NCI-H2107 (cell line): ENCODE results near the gene CCDC9B.

Experiments
- DNase-seq: peaks from one replicate; lab custom pipeline; 2025; lab: John Stamatoyannopoulos, UW

The CCDC9B gene

DNA sequence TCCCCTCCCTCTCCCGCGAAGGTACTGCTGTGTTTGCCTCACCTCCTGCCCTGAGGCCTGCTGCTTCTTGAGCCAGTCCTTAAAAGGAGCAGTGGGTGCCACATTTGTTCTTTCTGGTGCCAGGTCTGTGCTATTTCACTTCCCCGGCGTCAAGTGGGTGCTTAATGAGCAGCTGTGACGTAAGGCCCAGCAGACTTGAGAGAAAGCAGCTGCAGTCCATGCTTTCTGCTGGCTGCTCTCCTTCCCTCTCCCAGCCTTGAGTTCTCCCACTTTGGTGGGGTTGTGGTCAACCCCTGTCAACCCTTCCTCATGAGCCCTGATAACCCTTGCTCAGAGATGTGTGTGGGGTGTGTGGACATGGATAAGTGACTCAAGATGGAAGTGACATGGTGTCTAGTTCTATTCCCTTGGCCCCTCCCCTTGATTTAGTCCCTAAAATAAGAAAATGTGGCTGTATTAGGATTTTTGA lies 10.3 kb downstream of the CCDC9B start:
- DNase-seq = no peak

DNA sequence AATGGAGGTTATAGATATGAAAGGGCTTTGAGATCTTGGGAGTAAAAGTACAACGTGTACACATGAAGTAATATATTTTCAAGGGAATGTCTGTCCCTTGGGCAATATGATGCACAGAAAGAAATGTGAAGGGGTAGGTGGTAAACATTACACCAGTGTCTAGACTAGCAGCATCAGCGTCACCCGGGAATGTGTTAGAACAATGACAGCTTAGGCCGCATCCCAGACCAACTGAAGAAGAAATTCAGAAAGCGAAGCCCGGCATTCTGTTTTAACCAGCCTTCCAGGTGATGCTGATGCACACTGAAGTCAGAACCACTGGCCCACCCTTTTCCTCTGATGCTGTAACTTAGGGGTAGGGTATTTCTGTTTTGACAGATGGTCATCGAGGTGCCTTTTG lies 10.9 kb downstream of the CCDC9B start:
- no peak for DNase-seq

DNA sequence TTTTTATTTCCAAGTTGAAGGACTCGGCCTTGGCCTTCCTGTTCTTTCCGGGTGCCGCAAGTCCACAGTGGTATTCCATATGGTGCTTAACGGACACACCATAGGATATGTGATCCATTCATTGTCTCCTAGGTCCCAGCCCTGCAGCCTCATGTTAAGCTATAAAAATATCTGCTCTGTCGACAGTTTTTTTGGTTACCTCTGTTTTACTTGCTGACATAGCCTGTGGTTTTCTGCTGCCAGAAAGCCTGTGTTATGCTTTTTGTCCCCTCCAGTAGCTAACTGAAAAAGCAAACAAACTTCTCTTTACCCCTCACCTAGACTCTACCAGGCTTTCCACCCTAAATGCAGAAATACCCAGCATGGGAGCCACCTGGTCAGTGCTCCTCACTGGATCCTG lies 12.0 kb downstream of the CCDC9B start:
- no peak for DNase-seq

DNA sequence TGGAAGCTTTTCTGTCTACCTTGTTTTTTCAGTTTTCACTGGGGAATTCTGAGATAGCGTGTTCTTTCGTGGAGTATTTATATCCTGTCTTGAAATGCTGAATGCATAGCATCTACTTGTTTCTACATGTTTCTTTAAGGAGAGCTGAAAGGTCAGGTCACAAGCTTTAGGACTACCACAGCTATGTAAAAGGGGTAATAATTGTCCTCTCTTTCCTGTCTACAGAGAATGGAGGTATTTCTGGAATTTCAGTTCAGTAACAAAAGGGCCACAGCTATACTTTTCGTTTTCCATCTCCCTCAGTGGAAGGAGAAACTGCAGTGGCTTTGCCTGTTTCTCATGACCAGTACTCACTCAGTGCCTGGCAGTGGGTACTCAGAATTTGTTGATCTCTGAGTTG lies 12.6 kb downstream of the CCDC9B start:
- no peak for DNase-seq

DNA sequence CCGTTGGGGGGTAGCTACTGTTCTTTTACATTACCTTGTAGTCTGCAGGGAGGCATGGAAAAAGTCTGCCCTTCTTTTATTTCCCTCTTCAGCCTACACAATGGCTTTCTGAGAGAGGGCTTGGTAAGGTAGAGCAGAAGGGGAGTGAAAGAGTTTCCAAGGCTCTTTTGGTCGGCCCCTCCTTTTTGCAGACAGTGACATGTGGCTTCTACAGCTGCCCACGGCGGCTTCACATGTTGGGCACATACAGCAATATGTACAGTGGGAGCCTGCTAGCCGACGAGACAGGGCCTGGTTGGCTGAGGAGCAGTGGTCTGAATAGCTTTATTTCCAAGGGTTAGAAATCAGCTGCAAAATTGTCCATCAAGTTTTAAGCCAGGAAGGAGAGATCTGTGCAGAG lies 13.3 kb downstream of the CCDC9B start:
- DNase-seq = no peak

DNA sequence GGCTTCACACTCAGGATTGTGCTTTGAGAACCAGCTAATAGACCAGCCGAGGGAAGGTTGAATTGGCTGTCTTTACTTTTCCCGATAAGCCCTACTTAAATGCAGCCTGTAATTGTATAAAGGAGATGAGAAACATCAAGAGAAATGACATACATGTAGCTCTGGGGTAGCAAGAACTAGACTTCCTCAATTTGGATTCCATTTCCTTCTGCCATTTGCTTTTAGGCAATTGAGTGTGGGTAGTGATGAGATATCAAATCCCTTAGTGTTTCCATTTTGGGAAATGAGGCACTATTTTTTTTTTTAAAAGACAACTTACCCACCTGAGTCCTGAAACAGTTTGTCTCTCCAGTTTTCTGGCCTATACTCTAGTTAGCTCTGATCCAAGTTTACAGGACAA lies 15.0 kb downstream of the CCDC9B start:
- DNase-seq = no peak

DNA sequence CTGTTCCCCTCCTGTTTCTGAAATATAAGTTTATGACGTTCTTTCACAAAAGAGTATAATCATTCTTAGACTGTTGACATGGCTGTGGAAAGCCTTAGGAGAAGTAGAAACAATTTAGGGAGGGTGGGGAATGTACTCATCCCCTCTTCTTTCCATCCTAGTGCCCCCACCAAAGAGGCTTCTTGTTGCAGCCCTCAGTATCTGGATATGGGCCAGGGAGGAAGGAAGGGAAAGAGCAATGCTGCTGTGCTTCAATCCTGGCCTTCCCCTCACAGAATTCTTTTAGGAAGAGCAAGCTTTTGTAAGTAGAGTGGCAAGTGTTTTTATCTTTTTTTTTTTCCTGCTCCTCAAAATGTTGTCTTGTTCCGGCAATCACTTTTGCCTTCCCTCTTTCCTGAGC lies 15.6 kb downstream of the CCDC9B start:
- no peak for DNase-seq

DNA sequence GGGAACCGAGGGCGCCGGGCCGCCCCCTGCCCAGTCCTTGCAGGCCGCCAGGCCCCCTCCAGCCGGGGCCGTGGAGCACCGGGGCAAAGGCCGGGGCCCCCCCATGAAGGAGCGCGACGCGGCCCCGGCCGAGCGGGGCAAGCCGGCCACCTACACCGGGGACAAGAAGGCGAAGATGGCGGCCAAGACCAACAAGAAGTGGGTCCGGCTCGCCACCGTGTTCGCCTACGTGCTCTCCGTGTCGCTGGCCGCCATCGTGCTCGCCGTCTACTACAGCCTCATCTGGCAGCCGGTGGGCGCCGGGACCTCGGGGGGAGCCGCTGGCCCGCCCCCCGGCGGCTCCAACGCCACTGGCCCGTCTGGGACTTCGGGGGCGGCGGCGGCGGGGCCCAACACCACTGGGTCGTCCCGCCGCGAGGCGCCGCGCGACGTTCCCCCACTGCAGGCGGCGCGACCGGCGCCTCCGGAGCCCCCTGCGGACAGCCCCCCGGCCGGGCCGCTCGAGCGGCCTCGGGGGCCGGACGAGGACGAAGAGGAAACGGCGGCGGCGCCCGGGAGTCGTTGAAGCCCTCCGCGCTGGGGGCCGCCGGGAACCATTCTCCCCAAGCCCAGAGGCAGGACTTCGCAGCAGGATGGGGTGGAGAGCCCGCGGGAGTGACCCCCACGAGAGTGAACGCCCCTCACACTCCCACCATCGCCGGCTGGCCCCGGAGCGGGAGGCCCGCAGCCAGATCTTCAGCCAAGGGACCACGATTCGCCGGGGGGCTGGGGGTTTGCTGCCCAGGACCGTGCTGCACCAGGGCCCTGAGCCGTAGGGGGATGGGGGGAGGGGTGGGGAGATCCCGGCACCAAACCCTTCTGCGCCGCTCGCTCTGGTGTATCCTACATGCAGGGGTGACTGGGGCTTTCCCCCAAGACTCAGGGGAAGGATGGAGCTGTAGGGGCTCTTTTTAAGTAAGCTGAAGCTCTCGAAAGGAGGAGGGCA lies 16.5 kb downstream of the CCDC9B start:
- DNase-seq = no peak

DNA sequence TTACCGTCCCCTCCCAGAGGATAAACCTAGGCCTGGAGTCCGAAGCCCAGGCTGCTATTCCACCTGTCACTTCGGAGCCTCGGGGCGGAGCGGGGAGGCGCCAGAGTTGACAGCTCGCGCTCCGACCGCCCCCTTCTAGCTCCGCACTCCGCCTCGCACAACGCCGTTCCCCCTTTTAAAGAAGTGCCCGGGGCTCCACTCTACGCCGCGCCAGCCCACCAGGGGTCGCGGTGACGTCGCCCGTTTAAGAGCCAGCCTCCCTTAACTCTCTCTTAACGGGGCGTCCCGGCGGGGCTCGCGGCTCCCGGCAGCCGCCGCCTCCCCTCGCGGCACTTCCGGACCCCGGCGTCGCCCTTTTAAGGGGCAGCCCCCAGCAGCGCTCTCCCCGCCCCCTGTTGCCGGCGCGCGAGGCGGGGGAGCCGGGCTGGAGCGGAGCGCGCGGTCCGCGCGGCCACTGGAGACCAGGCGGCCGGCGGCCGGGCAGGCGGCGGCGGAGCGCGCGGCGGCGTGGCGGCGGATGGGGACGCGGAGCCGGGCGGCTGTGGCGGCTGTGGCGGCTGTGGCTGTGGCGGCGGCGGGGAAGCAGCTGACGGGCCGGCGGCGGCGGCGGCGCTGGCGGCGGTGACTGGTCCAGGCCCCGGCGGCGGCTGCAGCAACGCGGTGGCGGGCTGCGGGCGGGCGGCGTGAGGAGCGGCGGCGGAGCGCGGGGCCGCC lies 17.3 kb downstream of the CCDC9B start, which contains the start of gene INAFM2:
Gene INAFM2, plus strand, starts transcription at position 454 of the 714 bp plus-strand sequence. CDS start 364 bp downstream, outside the sequence.
- DNase-seq = peak; percentile 72

DNA sequence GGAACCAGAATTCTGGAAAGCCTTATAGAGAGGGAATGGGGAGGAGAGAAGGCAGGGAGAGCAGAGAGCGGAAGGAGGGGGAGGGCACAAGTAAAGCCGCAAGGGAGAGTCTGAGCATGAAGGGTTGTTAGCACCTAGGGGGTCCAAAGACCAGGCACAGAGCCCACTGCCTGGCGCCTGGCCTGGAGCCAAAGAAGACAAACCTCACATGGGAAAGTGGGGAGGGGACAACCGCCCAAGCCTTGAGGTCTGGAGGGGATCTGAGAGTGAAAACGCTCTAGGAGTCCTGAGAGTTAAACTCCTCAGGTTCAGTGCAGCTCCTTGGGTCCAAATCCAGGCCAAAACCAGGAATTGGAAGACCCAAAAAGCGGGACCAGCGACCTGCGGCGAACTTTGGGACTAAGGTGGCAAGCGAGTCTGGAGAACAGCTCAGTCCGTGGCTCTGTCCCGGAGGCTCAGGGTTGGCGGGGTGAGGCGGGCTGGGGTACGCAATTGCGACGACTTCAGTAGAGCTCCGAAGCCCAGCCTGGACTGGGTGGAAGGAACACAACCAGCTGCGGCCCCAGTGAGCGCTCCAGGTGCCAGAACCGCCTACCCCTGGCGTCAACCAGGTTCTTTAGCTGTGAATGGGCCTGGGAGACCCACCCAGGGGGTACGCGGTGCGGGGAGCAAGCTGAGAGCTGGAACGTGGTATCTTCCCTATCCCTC lies 18.1 kb downstream of the CCDC9B start:
- DNase-seq = no peak

DNA sequence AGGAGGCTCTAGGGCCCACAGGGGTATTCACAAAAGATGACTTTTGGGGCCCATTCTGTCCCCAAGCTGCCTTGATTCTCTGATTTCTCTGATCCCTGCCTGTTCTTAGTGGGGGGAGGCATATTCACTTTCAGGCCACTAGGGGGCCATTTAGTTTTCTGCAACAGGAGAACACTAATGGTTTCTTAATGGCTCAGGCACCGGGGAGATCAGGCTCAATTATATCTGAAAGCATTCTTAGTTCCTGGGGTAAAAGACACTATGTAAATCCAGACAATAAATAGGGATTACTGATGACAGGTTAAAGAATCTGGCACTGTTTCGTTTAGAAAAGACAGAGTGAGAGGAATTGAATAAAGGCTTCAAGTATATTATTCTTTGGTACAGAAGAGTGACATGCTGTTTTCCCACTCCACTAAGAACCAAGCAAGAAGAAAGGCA lies 19.8 kb downstream of the CCDC9B start:
- DNase-seq = no peak

DNA sequence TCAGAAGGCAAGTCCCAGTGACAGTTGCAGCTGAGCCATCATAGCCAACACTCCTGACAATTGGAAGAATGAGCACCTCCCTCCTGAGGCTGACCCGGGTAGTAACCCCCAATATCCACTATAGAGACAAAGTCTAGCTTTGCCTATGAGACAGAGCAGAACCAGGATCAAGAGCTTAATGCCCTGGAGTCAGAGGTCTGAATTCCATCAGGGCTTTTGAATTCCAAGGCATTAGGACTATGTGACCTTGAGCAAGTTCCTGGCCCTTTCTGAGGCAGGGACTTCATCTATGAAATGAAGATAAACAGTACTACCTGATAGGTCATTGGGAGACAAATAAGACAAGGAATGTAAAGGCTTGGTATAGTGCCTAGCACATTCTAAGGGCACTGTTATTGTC lies 20.3 kb downstream of the CCDC9B start:
- DNase-seq = no peak

DNA sequence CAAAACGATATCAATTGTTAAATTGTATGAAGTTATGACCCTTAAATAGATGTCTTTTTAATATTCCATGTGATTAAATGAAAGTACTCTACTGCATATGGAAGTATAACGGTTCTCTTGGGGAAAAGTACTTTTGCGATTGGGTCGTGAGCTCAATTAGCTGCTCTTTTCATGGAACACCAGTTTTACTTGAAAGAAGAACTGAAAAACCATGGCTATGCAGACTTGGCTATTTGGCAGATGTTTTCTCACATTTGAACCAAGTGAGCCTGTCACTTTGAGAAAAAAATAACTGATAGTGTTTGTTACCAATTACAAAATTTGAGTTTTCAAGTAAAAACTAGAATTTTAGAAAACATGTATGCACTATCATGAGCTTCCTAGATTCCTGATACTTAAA lies 23.2 kb downstream of the CCDC9B start:
- no peak for DNase-seq

DNA sequence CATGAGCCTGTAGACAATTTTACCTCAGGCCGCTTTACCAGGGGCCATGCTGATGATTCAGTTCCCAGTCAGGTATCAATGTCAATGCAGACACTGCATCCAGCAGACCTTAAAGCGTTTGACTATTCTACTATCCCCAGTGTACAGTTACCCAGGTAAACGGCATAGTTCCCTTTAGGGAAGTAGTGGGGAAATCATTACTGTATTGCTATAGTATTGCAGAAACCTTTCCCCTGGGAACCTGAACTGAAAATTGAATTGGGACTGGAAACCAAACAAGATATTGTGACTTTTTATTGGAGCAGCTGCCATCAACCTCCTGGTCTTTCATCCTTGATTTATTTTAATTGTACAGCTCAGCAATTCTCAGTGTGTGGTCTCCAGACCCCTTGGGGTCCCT lies 23.8 kb downstream of the CCDC9B start:
- no peak for DNase-seq

DNA sequence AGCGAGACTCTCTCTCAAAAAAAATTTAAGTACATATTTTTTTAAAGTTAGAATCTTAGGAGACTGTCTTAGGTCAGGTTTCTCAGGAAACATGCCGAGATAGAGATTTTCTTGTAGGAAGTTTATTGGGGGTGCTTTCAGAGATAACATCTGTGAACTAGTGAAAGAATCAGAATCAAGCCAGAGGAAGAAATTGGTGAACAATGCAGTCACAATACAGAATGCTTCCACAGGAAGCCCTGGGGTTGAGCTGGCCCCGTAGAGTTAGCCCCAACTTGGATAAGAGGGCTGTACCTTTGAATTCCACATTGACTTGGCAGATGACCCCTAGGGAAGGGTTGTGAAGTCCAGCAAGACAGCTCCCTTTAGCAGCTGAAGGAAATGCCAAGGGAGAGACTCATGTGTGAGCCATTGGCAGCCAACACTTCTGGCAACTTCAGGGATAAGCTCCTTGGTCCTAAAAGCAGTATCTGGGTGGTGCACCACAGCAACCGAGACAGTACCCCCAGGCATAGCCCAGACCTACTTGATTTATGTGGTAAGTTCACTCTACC lies 25.9 kb downstream of the CCDC9B start:
- no peak for DNase-seq

DNA sequence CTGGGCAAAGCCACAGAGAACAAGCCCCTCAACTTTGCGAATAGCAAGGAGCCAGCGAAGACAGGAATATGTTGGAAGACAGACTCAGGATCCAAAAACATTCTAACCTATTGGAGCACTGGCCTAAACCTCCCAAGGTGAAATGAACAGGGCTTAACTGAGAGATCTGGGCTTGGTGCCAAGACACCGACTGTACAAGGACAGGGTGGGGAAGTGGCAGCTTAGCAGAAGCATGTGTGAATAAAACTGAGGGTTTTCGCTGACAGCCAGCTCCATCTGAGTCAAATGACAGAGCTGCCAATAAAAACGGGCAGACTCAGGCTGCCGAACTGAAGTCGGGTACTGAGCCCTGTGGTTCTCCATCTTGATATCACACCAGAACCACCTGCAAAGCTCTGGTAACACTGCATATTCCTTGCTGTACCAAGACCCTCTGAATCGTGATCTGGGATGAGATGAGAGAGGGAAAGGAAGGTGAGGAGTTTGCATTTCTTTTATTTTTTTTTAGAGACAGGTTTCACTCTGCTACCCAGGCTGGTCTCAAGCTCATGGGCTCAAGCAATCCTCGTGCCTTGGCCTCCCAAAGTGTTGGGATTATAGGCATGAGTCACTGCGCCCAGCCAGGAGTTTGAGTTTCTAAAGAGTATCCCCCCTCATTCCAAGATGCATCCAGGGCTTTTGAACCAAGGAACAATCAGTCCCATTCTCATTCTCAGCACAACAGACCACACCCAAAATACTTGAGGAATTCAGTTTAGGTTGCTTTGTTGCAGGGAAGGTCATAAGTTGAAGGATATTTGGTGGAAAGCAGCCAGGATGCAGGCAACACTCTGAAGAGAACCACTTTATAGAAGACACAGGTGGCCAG lies 27.0 kb downstream of the CCDC9B start:
- DNase-seq = peak; percentile 40

DNA sequence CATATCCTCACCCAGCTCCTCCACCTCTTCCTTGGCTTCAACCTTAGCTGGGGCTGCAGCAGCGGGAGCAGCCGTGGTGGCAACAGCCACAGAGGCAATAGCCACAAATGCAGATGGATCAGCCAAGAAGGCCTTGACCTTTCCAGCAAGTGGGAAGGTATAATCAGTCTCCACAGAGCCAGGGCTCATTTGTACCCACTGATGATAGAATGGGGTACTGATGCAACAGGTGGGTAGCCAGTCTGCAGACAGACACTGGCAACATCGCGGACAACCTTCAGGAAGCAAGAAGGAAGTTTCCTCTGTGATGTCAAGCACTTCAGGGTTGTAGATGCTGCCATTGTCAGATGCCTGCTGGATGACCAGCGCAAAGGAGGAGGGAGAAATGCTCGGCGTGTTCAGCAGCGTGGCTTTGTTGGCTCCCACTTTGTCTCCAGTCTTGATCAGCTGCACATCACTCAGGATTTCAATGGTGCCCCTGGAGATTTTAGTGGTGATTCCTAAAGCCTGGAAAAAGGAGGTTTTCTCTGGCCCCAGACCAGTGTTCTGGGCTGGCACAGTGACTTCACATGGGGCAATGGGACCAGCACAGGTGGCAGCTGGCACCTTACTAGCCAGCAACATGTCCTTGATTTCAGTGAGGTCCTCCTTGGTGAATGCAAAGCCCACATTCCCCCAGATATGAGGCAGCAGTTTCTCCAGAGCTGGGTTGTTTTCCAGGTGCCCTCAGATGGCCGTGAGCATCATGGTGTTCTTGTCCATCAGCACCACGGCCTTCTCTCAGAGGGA lies 28.2 kb downstream of the CCDC9B start:
- no peak for DNase-seq

DNA sequence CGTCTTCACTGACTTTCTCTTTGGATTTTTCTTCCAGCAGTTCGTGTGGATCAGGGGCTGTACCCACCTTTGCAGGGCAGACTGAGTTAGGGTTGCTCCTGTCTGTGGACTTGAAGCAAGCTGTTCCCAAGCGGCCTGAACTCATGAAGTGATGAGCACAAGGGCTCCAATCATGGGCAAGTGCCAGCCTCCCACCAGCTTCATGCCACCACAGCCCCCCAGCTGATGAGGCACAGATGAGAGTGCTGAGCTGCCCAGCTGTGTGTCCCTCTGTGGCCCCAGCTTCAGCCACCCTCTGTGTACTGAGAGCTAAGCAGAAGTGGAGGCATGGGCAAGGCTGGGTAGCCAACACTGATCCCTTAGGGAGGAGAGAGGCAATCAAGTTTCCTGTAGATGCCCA lies 29.7 kb downstream of the CCDC9B start:
- no peak for DNase-seq

DNA sequence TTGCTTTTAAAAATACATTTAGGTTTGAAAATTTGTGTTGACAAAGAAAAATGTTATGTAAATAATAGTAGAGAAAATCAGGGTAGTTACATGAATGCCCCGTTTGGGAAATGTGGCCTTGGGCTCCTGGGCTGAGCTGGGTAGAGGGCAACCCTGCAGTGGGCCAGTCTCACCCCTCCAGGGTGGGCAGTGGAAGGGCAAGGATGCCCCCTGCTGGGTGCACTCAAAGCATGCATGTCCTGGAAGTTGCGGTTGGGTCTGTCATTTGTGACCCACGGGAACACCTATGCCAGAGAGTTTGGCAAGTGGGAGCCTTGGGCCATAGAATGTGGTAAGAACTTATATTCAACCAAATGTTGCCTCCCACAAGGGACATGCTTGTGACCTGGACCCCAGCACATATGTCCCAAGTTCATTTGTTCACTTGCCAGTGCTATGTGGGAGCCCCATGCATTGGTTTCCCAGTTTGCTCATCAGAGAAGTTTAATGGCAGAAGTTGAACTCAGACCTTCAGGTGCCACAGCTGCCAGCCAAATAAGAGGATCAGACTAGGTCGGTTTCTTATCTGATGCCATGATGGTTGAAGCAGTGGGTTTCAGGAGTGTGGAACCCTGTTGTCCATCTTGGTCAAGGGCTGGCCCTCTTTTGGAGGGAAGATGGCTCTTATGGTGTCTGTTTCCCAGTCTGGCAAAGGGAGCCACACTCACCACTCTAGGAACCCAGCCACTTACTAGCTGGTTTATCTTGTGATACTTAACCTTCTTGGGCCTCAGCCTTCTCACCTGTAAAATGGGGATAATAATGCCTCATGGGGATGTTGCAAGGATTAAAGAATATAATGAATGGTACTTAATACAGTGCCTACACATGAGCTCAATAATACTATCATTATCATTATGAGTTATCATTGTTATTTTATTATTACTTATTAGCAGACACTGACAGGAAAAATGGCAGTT lies 30.5 kb downstream of the CCDC9B start:
- DNase-seq = no peak
